ENCODE data around the gene CEACAM3. TPM values are rescaled to one million over a fixed set of nuclear protein-coding genes. Genes with fewer than 3 reads are reported as not detected.
"Not testable (repeated sequence)": the region's sequence is repeated elsewhere in the genome, so short reads cannot be mapped to it uniquely, and the experiment has no call there.

The CEACAM3 gene
- polyA plus RNA-seq (2013, experiment 1 of 2): not detected
- polyA plus RNA-seq (2013, experiment 2 of 2): not detected

- Histone ChIP-seq H4K91ac (ENCODE audit: low read depth, low read length, poor library complexity) (no peak within 1 kb of the TSS), H2BK5ac (ENCODE audit: low read length) (no peak within 1 kb of the TSS), H3K79me1 (ENCODE audit: low read depth, low read length) (no peaks in the 10 kb centered on the region), H3K14ac (ENCODE audit: low read length) (no peak within 1 kb of the TSS), H3K4me2 (ENCODE audit: insufficient read depth, low read length, poor library complexity, severe bottlenecking) (no peak within 1 kb of the TSS), H3K27ac (replicated peaks; ENCODE audit: low read length) (no peak within 1 kb of the TSS), H3K23ac (ENCODE audit: low read depth, low read length, poor library complexity) (no peak within 1 kb of the TSS), H2BK15ac (ENCODE audit: low read length) (no peak within 1 kb of the TSS), H3K18ac (ENCODE audit: low read length) (peak within 1 kb of the TSS; percentile 54), H2BK12ac (ENCODE audit: low read length) (no peak within 1 kb of the TSS), H3K4ac (ENCODE audit: low read length) (no peak within 1 kb of the TSS), H3K9ac (ENCODE audit: low read depth, low read length, poor library complexity) (no peak within 1 kb of the TSS), H2AK5ac (ENCODE audit: low read depth, low read length) (no peak within 1 kb of the TSS), H4K8ac (ENCODE audit: low read depth, low read length) (no peak within 1 kb of the TSS), H3K4me3 (ENCODE audit: low read length in 2 of 2) (no peak within 1 kb of the TSS), H2AFZ (ENCODE audit: low read length) (no peak within 1 kb of the TSS), H3K4me1 (ENCODE audit: control insufficient read depth in 2 of 2, insufficient read depth in 1 of 2, low read depth in 1 of 2, low read length in 2 of 2) (no peaks in the 10 kb centered on the region), H2BK120ac (ENCODE audit: low read depth, low read length) (no peak within 1 kb of the TSS), H3K36me3 (replicated peaks in 1 of 2; ENCODE audit: control insufficient read depth in 2 of 2, insufficient read depth in 2 of 2, low read length in 2 of 2) (no peaks in the 10 kb centered on the region), H3K9me3 (replicated peaks in 1 of 2; ENCODE audit: control insufficient read depth in 2 of 2, insufficient read depth in 1 of 2, low read depth in 1 of 2, low read length in 2 of 2) (peaks cover 0 to 1% of the 10 kb centered on the region in 2 donors), H3K27me3 (ENCODE audit: control insufficient read depth in 3 of 3, insufficient read depth in 3 of 3, low read depth in 1 of 3, low read length in 3 of 3) (peaks cover 0 to 18% (median 0%) of the 10 kb centered on the region in 3 experiments)
- DNase-seq (ENCODE audit: low spot score): no peak
These were observed at the start of gene CEACAM3 for GRCh38 chr19:41796362-41796761. Gene CEACAM3 (plus strand): TSS chr19:41796587. CDS start chr19:41796678, 91 bp downstream.

- H2BK15ac ChIP-seq (ENCODE audit: low read length): no peak overlapping the region
- H2BK120ac ChIP-seq (ENCODE audit: low read depth, low read length): no peak overlapping the region
- H3K23ac ChIP-seq (ENCODE audit: low read depth, low read length, poor library complexity): no peak overlapping the region
- no peak overlapping the region for H4K8ac ChIP-seq (ENCODE audit: low read depth, low read length)
- no CpG with 5 or more reads among the region's 11 CpGs for WGBS, 2 donors (ENCODE audit: extremely low coverage in 2 of 2, insufficient read length in 2 of 2, insufficient replicate concordance in 1 of 2)
- H3K36me3 ChIP-seq (replicated peaks in 1 of 2; ENCODE audit: control insufficient read depth in 2 of 2, insufficient read depth in 2 of 2, low read length in 2 of 2): no peaks in the 10 kb centered on the region
- no peak overlapping the region for H3K27ac ChIP-seq (replicated peaks; ENCODE audit: low read length)
- H4K91ac ChIP-seq (ENCODE audit: low read depth, low read length, poor library complexity): no peak overlapping the region
- H3K4me1 ChIP-seq (ENCODE audit: control insufficient read depth in 2 of 2, insufficient read depth in 1 of 2, low read depth in 1 of 2, low read length in 2 of 2): no peaks in the 10 kb centered on the region
- no peak overlapping the region for H2BK12ac ChIP-seq (ENCODE audit: low read length)
- no peak overlapping the region for H3K18ac ChIP-seq (ENCODE audit: low read length)
- no peak overlapping the region for H3K9ac ChIP-seq (ENCODE audit: low read depth, low read length, poor library complexity)
- H2AFZ ChIP-seq (ENCODE audit: low read length): no peak overlapping the region
- no peak overlapping the region for H3K4ac ChIP-seq (ENCODE audit: low read length)
- peaks cover 0 to 40% (median 12%) of the 10 kb centered on the region in 3 experiments for H3K27me3 ChIP-seq (ENCODE audit: control insufficient read depth in 3 of 3, insufficient read depth in 3 of 3, low read depth in 1 of 3, low read length in 3 of 3)
- H2BK5ac ChIP-seq (ENCODE audit: low read length): no peak overlapping the region
- peaks cover 0 to 3% of the 10 kb centered on the region in 2 donors for H3K9me3 ChIP-seq (replicated peaks in 1 of 2; ENCODE audit: control insufficient read depth in 2 of 2, insufficient read depth in 1 of 2, low read depth in 1 of 2, low read length in 2 of 2)
- DNase-seq (ENCODE audit: low spot score): peak; percentile 3
- H3K4me2 ChIP-seq (ENCODE audit: insufficient read depth, low read length, poor library complexity, severe bottlenecking): no peak overlapping the region
- no peak overlapping the region for H2AK5ac ChIP-seq (ENCODE audit: low read depth, low read length)
- H3K4me3 ChIP-seq (ENCODE audit: low read length in 2 of 2): no peak overlapping the region
- H3K79me1 ChIP-seq (ENCODE audit: low read depth, low read length): no peaks in the 10 kb centered on the region
- no peak overlapping the region for H3K14ac ChIP-seq (ENCODE audit: low read length)
These were observed 49.7 kb upstream of the CEACAM3 start for GRCh38 chr19:41746593-41747227.

- Histone ChIP-seq H3K27ac (replicated peaks; ENCODE audit: low read length) (no peak overlapping the region), H3K36me3 (replicated peaks in 1 of 2; ENCODE audit: control insufficient read depth in 2 of 2, insufficient read depth in 2 of 2, low read length in 2 of 2) (no peaks in the 10 kb centered on the region), H2BK5ac (ENCODE audit: low read length) (no peak overlapping the region), H3K4ac (ENCODE audit: low read length) (no peak overlapping the region), H4K91ac (ENCODE audit: low read depth, low read length, poor library complexity) (no peak overlapping the region), H3K4me3 (ENCODE audit: low read length in 2 of 2) (no peak overlapping the region), H2BK12ac (ENCODE audit: low read length) (no peak overlapping the region), H4K8ac (ENCODE audit: low read depth, low read length) (no peak overlapping the region), H2AK5ac (ENCODE audit: low read depth, low read length) (no peak overlapping the region), H2BK120ac (ENCODE audit: low read depth, low read length) (no peak overlapping the region), H3K4me1 (ENCODE audit: control insufficient read depth in 2 of 2, insufficient read depth in 1 of 2, low read depth in 1 of 2, low read length in 2 of 2) (no peaks in the 10 kb centered on the region), H3K18ac (ENCODE audit: low read length) (no peak overlapping the region), H3K27me3 (ENCODE audit: control insufficient read depth in 3 of 3, insufficient read depth in 3 of 3, low read depth in 1 of 3, low read length in 3 of 3) (peaks cover 0 to 42% (median 12%) of the 10 kb centered on the region in 3 experiments), H2BK15ac (ENCODE audit: low read length) (no peak overlapping the region), H2AFZ (ENCODE audit: low read length) (no peak overlapping the region), H3K9me3 (replicated peaks in 1 of 2; ENCODE audit: control insufficient read depth in 2 of 2, insufficient read depth in 1 of 2, low read depth in 1 of 2, low read length in 2 of 2) (no peaks in the 10 kb centered on the region), H3K14ac (ENCODE audit: low read length) (no peak overlapping the region), H3K79me1 (ENCODE audit: low read depth, low read length) (no peaks in the 10 kb centered on the region), H3K23ac (ENCODE audit: low read depth, low read length, poor library complexity) (no peak overlapping the region), H3K4me2 (ENCODE audit: insufficient read depth, low read length, poor library complexity, severe bottlenecking) (no peak overlapping the region), H3K9ac (ENCODE audit: low read depth, low read length, poor library complexity) (no peak overlapping the region)
- no peak for DNase-seq (ENCODE audit: low spot score)
- WGBS, 2 donors (ENCODE audit: extremely low coverage in 2 of 2, insufficient read length in 2 of 2, insufficient replicate concordance in 1 of 2): no CpG with 5 or more reads among the region's 3 CpGs
These were observed 48.4 kb upstream of the CEACAM3 start for GRCh38 chr19:41748012-41748411.

GRCh38 chr19:41750248-41751134 is 45.9 kb upstream of the CEACAM3 start:
- not testable (repeated sequence) for H3K4me2 ChIP-seq (ENCODE audit: insufficient read depth, low read length, poor library complexity, severe bottlenecking); H4K8ac ChIP-seq (ENCODE audit: low read depth, low read length); H2BK12ac ChIP-seq (ENCODE audit: low read length); H3K14ac ChIP-seq (ENCODE audit: low read length); H2AFZ ChIP-seq (ENCODE audit: low read length); H3K4me3 ChIP-seq (ENCODE audit: low read length in 2 of 2); H3K23ac ChIP-seq (ENCODE audit: low read depth, low read length, poor library complexity); H4K91ac ChIP-seq (ENCODE audit: low read depth, low read length, poor library complexity); H2BK15ac ChIP-seq (ENCODE audit: low read length); DNase-seq (ENCODE audit: low spot score); H3K79me1 ChIP-seq (ENCODE audit: low read depth, low read length); H3K18ac ChIP-seq (ENCODE audit: low read length); H3K9ac ChIP-seq (ENCODE audit: low read depth, low read length, poor library complexity); H3K27ac ChIP-seq (replicated peaks; ENCODE audit: low read length); H3K4me1 ChIP-seq (ENCODE audit: control insufficient read depth in 2 of 2, insufficient read depth in 1 of 2, low read depth in 1 of 2, low read length in 2 of 2); H3K4ac ChIP-seq (ENCODE audit: low read length); H2AK5ac ChIP-seq (ENCODE audit: low read depth, low read length); H3K9me3 ChIP-seq (replicated peaks in 1 of 2; ENCODE audit: control insufficient read depth in 2 of 2, insufficient read depth in 1 of 2, low read depth in 1 of 2, low read length in 2 of 2); H2BK120ac ChIP-seq (ENCODE audit: low read depth, low read length); H2BK5ac ChIP-seq (ENCODE audit: low read length); H3K36me3 ChIP-seq (replicated peaks in 1 of 2; ENCODE audit: control insufficient read depth in 2 of 2, insufficient read depth in 2 of 2, low read length in 2 of 2)
- WGBS, 2 donors (ENCODE audit: extremely low coverage in 2 of 2, insufficient read length in 2 of 2, insufficient replicate concordance in 1 of 2): no CpG with 5 or more reads among the region's 10 CpGs
- H3K27me3 ChIP-seq (ENCODE audit: control insufficient read depth in 3 of 3, insufficient read depth in 3 of 3, low read depth in 1 of 3, low read length in 3 of 3): peaks cover 0 to 37% (median 12%) of the 10 kb centered on the region in 3 experiments
